Tibial nerve (tissue), 3 donors: ENCODE results near the gene TNN.

Source experiments
- EP300 ChIP-seq, 2 donors: sonication (generic); formaldehyde crosslinking; IDR thresholded peaks; one replicate each; pipeline ENCODE4 v1.6.1; 2017; ENCODE audit warnings: antibody characterized with exemption in 2 of 2, mild to moderate bottlenecking in 1 of 2
- POLR2A ChIP-seq, 2 donors: fragments of 450-650 bp; IDR thresholded peaks; one replicate each; pipeline ENCODE4 v1.6.1; 2017; ENCODE audit warnings: antibody characterized with exemption in 2 of 2, mild to moderate bottlenecking in 2 of 2, moderate library complexity in 2 of 2

GRCh38 chr1:175155936-175156335, 88.3 kb downstream of the TNN start:
- no peak for TF ChIP-seq EP300 (IDR thresholded peaks at IDR 0.05)
- no peak for TF ChIP-seq POLR2A (IDR thresholded peaks at IDR 0.05)
